Adrenal gland (tissue), 12 donors: ENCODE results near the gene UBE2H. TPM values are rescaled to one million over a fixed set of nuclear protein-coding genes. Genes with fewer than 3 reads are reported as not detected.
A peak's percentile ranks its signal among the peaks of the same experiment; 100 is the strongest.
"Not testable (repeated sequence)": the region's sequence is repeated elsewhere in the genome, so short reads cannot be mapped to it uniquely, and the experiment has no call there.

Experiments used
- DNase-seq, 7 donors: peaks; one replicate each; pipeline ENCODE4 v3.0.0-alpha.2; 2019 to 2020
- H3K27ac ChIP-seq, 5 donors: fragments of 200-600 bp; sonication (generic) in 4 of 5; 1 replicate in 3 of 5; 2 replicates in 2 of 5; pipeline versions ENCODE4 v1.5.1 to v1.8.0; 2016 to 2020; ENCODE audit warnings: mild to moderate bottlenecking in 1 of 5
- H3K27me3 ChIP-seq: fragments of 200-600 bp; 2 replicates; pipeline ENCODE4 v1.8.0; 2021
- H3K36me3 ChIP-seq, 2 donors: fragments of 200-600 bp; replicated peaks in 1 of 2; 1 replicate in 1 of 2; 2 replicates in 1 of 2; pipeline versions ENCODE4 v1.5.1 to v1.8.0; 2018 to 2022
- H3K4me1 ChIP-seq, 2 donors: fragments of 200-600 bp; replicated peaks in 1 of 2; 1 replicate in 1 of 2; 2 replicates in 1 of 2; pipeline versions ENCODE4 v1.5.1 to v1.8.0; 2018 to 2021
- H3K4me3 ChIP-seq, 4 donors: fragments of 200-600 bp; sonication (generic) in 3 of 4; one replicate each; pipeline ENCODE4 v1.5.1; 2016 to 2018
- H3K9me3 ChIP-seq, 3 donors: fragments of 200-600 bp; sonication (generic) in 1 of 3; replicated peaks in 1 of 3; 1 replicate in 2 of 3; 2 replicates in 1 of 3; pipeline versions ENCODE4 v1.5.1 to v1.8.0; 2016 to 2021
- CTCF ChIP-seq, 6 experiments: fragments of 450-650 bp in 4 of 6; fragments of 200-600 bp in 2 of 6; sonication (generic) in 1 of 6; IDR thresholded peaks; 1 replicate in 5 of 6; 2 replicates in 1 of 6; pipeline versions ENCODE4 v1.5.1 to v1.8.0; 2016 to 2021; ENCODE audit warnings: antibody characterized with exemption in 6 of 6, mild to moderate bottlenecking in 2 of 6, moderate library complexity in 1 of 6
- POLR2A ChIP-seq, 2 donors: fragments of 450-650 bp; IDR thresholded peaks; one replicate each; pipeline ENCODE4 v1.6.1; 2017; ENCODE audit warnings: antibody characterized with exemption in 2 of 2, mild to moderate bottlenecking in 2 of 2, moderate library complexity in 1 of 2
- WGBS, 4 donors: extraction: QIAGEN DNeasy Blood & Tissue Kit in 2 of 4; methylation state at CpG; one replicate each; pipeline versions ENCODE4 v1.1.5 to v1.1.7; 2013 to 2017; 5-methylcytosine and 5-hydroxymethylcytosine counted together
- intact Hi-C, 2 donors: fragments of 100-400 bp; cut with DNase I; formaldehyde crosslinking; loops; one replicate each; pipeline versions ENCODE4 v1.14.1 to v1.15.0; 2022 to 2023
- polyA plus RNA-seq, 3 donors: library from polyadenylated mRNA; stranded (reverse); fragments of 200-250 nt in 2 of 3; fragments of 350-450 nt in 1 of 3; fragmentation: Illumina TruSeq in 1 of 3; extraction: RNeasy Lipid Tissue Mini Kit (QIAGEN cat#74804) in 1 of 3; gene quantifications; one replicate each; pipeline ENCODE4 v1.2.3, GENCODE V29; 2013 to 2014
- total RNA-seq, 9 donors: library from RNA; depleted of rRNA in 4 of 9; stranded (reverse); fragments of >200 nt in 4 of 9; fragments of 120-200 nt in 1 of 9; fragmentation: NEBNext Ultra II Directional in 1 of 9; extraction: Animal tissue kit (Norgen Biotek cat#: 25700) in 1 of 9; gene quantifications; one replicate each; pipeline versions ENCODE4 v1.1.0 to v1.2.4, GENCODE V29; 2013 to 2023
- donor health status: healthy with polysubstance abuse.
- donor health status: Bipolar disorder and iron deficiency.
- donor health status: DM: yes; HTN: yes; CAD: no.
- donor health status: DM: no; HTN: no; CAD: no.
- donor health status: DM: no; HTN: no; CAD: no.
- donor health status: DM: yes; HTN: yes; CAD: no.

UBE2H gene
- total and polyA plus RNA-seq, 12 donors, result 48.3 to 392 (median 143) TPM

- no peak for DNase-seq
- WGBS, 4 donors, result 82 to 89% (median 86%) methylated on average over 11 of the region's 11 CpGs
- no peak overlapping the region for H3K27ac ChIP-seq
- H3K4me1 ChIP-seq, result no peaks in the 10 kb centered on the region
- no peaks in the 10 kb centered on the region for H3K36me3 ChIP-seq
- H3K4me3 ChIP-seq, result no peak overlapping the region
- H3K27me3 ChIP-seq, result no peaks in the 10 kb centered on the region
- intact Hi-C loops, result no loop called here
- H3K9me3 ChIP-seq, result no peaks in the 10 kb centered on the region
- TF ChIP-seq CTCF (IDR thresholded peaks at IDR 0.05) (no peak), POLR2A (IDR thresholded peaks at IDR 0.05) (no peak)
These were observed 16.0 kb upstream of the UBE2H start for GRCh38 chr7:129968592-129969383.

- H3K4me1 ChIP-seq, H3K27ac ChIP-seq, H3K4me3 ChIP-seq, DNase-seq, intact Hi-C loops, H3K36me3 ChIP-seq, H3K27me3 ChIP-seq, H3K9me3 ChIP-seq: not testable (repeated sequence)
- WGBS, 4 donors, result 83 to 100% (median 99%) methylated on average over 4 of the region's 4 CpGs
These were observed 7.4 kb upstream of the UBE2H start for GRCh38 chr7:129960204-129960475.

GRCh38 chr7:129959471-129960203 lies 6.9 kb upstream of the UBE2H start:
- TF ChIP-seq CTCF (IDR thresholded peaks at IDR 0.05), result no peak
- no peak for TF ChIP-seq POLR2A (IDR thresholded peaks at IDR 0.05)
- no peaks in the 10 kb centered on the region for H3K27me3 ChIP-seq
- no peak overlapping the region for H3K4me3 ChIP-seq
- H3K9me3 ChIP-seq, result no peaks in the 10 kb centered on the region
- peaks cover 6 to 8% of the 10 kb centered on the region in 2 donors for H3K4me1 ChIP-seq
- WGBS, 4 donors, result 85 to 94% (median 87%) methylated on average over 11 to 12 of the region's 12 CpGs
- DNase-seq, result no peak
- H3K27ac ChIP-seq, result peak overlapping the region in 3 of 5 donors; percentile 55 to 81 (median 79)
- intact Hi-C loops, result loop anchor here in 1 of 2 donors (10.0 kb wide), 1 partner anchor 125 kb away; no protein-coding TSS in a partner anchor
- H3K36me3 ChIP-seq, result no peaks in the 10 kb centered on the region

GRCh38 chr7:129958643-129959470 lies 6.1 kb upstream of the UBE2H start:
- Histone ChIP-seq H3K27ac (peak overlapping the region in 4 of 5 donors; percentile 45 to 81 (median 67)), H3K27me3 (no peaks in the 10 kb centered on the region), H3K9me3 (no peaks in the 10 kb centered on the region), H3K36me3 (no peaks in the 10 kb centered on the region), H3K4me3 (no peak overlapping the region), H3K4me1 (peaks cover 6 to 8% of the 10 kb centered on the region in 2 donors)
- DNase-seq, result peak; percentile 61 to 93 (median 92)
- intact Hi-C loops, result loop anchor here in 1 of 2 donors (10.0 kb wide), 1 partner anchor 124 kb away; no protein-coding TSS in a partner anchor
- WGBS, 4 donors, result 35 to 53% (median 38%) methylated on average over 5 to 9 of the region's 9 CpGs
- no peak for TF ChIP-seq POLR2A (IDR thresholded peaks at IDR 0.05)
- TF ChIP-seq CTCF (IDR thresholded peaks at IDR 0.05), result no peak
